ENCODE measurements around the gene PDE11A.

DNA sequence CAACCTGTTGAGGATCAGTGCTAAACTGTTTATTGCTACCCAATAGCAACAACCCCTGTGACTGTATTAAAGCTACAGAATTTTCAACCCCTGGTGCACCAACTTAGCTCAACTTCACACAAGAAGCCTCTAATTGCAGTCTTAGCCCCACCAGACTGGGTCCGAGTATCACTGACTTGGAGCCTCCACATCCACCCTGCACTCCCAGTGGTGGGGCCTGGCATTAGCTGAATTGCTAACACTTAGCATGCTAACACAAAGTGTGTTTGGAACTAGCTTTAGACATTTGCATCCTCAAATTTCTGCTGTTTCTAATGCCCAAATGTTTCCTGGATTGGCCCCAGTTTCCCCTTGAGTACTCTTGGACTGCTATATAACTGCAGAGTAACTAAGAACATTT lies 381.4 kb downstream of the PDE11A start:
- TF ChIP-seq CTCF (IDR thresholded peaks at IDR 0.05) (no peak), POLR2A (IDR thresholded peaks at IDR 0.05; ENCODE audit: low read depth) (no peak), EP300 (IDR thresholded peaks at IDR 0.05) (no peak)
